ENCODE results near the gene KRTAP1-4. TPM values are rescaled to one million over a fixed set of nuclear protein-coding genes. Genes with fewer than 3 reads are reported as not detected.

KRTAP1-4 gene
- total RNA-seq, 4 donors from 2014 or later: not detected

DNA sequence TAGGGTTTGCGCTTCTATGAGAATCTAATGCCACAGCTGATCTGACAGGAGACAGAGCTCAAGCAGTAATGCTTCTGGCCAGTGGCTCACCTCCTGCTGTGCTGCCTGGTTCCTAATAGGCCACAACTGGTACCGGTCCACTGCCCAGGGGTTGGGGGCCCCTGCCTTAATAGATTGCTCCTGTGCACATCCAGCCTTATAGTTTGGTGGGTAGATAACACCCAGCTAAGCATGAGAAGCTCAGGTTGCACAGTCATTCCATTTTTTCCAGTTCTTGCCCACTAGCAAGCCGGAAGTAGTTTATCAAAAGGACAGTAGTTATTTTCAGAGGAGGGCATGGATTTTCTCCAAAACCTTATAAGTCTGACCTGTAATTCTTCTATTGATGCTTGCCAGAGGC lies 10.6 kb downstream of the KRTAP1-4 start:
- DNase-seq (ENCODE audit: low spot score): no peak
- TF ChIP-seq, protein P1, sequence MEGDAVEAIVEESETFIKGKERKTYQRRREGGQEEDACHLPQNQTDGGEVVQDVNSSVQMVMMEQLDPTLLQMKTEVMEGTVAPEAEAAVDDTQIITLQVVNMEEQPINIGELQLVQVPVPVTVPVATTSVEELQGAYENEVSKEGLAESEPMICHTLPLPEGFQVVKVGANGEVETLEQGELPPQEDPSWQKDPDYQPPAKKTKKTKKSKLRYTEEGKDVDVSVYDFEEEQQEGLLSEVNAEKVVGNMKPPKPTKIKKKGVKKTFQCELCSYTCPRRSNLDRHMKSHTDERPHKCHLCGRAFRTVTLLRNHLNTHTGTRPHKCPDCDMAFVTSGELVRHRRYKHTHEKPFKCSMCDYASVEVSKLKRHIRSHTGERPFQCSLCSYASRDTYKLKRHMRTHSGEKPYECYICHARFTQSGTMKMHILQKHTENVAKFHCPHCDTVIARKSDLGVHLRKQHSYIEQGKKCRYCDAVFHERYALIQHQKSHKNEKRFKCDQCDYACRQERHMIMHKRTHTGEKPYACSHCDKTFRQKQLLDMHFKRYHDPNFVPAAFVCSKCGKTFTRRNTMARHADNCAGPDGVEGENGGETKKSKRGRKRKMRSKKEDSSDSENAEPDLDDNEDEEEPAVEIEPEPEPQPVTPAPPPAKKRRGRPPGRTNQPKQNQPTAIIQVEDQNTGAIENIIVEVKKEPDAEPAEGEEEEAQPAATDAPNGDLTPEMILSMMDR (IDR thresholded peaks at IDR 0.05): no peak
- ATAC-seq (ENCODE audit: low FRiP score): no peak

GRCh38 chr17:41018541-41018940 lies 11.5 kb downstream of the KRTAP1-4 start:
- ATAC-seq (ENCODE audit: low FRiP score): no peak
- TF ChIP-seq, protein P1 (IDR thresholded peaks at IDR 0.05): no peak
- no peak for DNase-seq (ENCODE audit: low spot score)

GRCh38 chr17:41016578-41017215 lies 13.3 kb downstream of the KRTAP1-4 start:
- TF ChIP-seq, protein P1 (IDR thresholded peaks at IDR 0.05): no peak
- ATAC-seq (ENCODE audit: low FRiP score): no peak
- no peak for DNase-seq (ENCODE audit: low spot score)

- no peak for DNase-seq (ENCODE audit: low spot score)
- TF ChIP-seq, protein P1 (IDR thresholded peaks at IDR 0.05): no peak
- ATAC-seq (ENCODE audit: low FRiP score): no peak
Measured at GRCh38 chr17:41015454-41015853, 14.5 kb downstream of the KRTAP1-4 start.

GRCh38 chr17:41013606-41014005 lies 16.4 kb downstream of the KRTAP1-4 start:
- no peak for DNase-seq (ENCODE audit: low spot score)
- no peak for ATAC-seq (ENCODE audit: low FRiP score)
- TF ChIP-seq, protein P1 (IDR thresholded peaks at IDR 0.05): no peak

DNA sequence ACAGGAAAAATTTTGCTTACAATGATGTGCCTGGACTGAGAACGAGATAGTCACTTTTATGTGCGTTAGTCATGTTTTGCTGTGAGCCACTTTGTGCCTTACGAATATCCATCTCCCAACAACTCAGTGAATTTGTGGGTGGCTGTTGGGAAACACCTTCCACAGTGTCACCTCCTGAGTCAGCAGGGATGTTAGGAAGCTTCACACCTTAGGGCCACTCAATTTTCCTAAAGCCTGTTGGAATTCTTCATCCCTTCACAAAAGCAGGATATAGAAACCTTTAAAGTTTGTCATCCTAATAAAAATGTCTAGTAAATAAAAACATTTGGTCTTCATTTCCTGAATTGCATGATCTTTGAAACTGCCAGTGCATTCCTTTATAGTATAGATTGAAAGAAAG lies 16.8 kb downstream of the KRTAP1-4 start:
- DNase-seq (ENCODE audit: low spot score): no peak
- no peak for ATAC-seq (ENCODE audit: low FRiP score)
- TF ChIP-seq, protein P1 (IDR thresholded peaks at IDR 0.05): no peak

DNA sequence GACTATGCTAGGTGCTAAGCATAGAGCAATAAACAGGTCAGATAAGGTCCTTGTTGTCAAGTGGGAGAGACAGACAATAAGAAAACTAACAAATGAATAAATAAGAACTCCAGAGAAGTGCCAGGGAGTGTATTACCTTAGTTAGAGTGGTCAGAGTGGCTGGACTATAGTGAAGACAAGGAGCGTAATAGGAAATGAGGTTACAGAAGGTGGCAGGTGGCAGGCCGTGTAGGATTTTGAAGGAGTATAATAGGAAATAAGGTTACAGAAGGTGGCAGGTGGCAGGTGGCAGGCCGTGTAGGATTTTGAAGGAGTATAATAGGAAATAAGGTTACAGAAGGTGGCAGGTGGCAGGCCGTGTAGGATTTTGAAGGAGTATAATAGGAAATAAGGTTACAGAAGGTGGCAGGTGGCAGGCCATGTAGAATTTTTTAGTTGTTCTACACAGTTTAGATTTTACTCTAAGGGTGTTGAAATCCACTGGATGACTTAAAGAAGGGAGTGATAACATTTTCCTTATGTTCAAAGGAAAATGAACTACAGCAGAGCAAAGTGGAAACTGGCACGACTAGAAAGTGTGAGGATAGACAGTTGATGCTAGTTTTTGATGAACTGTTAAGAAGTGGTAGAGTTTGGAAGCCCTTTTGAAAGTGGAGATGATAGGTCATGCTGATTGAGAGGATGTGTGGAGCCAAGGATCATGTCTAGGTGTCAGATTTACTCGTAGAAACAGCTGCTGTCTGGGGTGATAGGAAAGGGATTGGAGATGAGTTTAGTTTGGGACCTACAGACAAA lies 17.5 kb downstream of the KRTAP1-4 start:
- TF ChIP-seq, protein P1 (IDR thresholded peaks at IDR 0.05): no peak
- DNase-seq (ENCODE audit: low spot score) (no peak), ATAC-seq (ENCODE audit: low FRiP score) (no peak)

Data from omental fat pad (tissue), 4 donors.